ENCODE results near the gene RPS19. TPM values are rescaled to one million over a fixed set of nuclear protein-coding genes. Genes with fewer than 3 reads are reported as not detected.

The RPS19 gene
- total and polyA plus RNA-seq, 10 of the 15 experiments (the other 5 are each of a cell fraction or from before 2014, with no cell fraction given), result 2,615 to 5,578 (median 4,127) TPM

DNA sequence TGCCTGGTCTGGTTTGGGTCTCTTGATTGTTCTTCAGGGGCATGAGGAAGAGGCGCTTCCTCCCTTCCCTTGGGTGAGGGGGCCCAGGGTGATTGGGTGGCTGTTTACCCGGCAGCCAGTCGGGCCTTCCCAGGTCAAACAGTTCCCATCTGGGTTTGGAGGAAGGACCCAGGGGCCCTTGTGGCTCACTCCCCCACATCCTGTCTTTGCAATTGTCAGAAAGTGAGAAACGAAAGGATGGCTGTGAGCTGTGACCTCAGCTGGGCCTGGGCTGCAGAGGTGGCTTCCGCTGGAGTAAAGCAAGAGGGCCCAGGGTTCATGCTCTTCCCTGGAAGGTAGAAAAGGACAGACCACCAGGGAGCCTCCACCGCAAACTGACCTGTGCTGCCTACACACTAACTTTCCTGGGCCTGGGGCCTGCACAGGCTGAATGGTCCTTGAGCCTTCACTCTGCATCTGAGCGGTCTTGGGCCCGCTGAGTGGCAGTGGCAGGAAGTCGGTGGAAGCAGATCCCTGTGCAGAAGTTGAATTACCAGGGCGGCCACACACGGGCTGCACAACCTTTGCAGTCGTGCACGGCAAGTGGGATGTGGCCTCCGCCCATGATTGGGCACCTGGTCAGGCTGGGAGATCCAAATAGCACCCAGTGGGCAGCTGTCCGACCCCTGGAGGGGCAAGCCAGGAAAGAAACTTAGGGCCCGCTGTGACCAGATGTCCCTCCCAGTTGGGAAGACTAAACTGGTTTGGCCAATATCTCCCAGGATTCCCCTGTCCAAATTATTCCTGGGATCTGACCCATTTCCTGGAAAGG lies 11.7 kb downstream of the RPS19 start (continued):
- no peak for TF ChIP-seq BCLAF1 (IDR thresholded peaks at IDR 0.05)
- TF ChIP-seq, protein P1, sequence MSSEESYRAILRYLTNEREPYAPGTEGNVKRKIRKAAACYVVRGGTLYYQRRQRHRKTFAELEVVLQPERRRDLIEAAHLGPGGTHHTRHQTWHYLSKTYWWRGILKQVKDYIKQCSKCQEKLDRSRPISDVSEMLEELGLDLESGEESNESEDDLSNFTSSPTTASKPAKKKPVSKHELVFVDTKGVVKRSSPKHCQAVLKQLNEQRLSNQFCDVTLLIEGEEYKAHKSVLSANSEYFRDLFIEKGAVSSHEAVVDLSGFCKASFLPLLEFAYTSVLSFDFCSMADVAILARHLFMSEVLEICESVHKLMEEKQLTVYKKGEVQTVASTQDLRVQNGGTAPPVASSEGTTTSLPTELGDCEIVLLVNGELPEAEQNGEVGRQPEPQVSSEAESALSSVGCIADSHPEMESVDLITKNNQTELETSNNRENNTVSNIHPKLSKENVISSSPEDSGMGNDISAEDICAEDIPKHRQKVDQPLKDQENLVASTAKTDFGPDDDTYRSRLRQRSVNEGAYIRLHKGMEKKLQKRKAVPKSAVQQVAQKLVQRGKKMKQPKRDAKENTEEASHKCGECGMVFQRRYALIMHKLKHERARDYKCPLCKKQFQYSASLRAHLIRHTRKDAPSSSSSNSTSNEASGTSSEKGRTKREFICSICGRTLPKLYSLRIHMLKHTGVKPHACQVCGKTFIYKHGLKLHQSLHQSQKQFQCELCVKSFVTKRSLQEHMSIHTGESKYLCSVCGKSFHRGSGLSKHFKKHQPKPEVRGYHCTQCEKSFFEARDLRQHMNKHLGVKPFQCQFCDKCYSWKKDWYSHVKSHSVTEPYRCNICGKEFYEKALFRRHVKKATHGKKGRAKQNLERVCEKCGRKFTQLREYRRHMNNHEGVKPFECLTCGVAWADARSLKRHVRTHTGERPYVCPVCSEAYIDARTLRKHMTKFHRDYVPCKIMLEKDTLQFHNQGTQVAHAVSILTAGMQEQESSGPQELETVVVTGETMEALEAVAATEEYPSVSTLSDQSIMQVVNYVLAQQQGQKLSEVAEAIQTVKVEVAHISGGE (CRISPR knock-in tag; IDR thresholded peaks at IDR 0.05), result no peak
- TF ChIP-seq EZH2 (IDR thresholded peaks at IDR 0.05; ENCODE audit: borderline replicate concordance, control insufficient read depth, low read depth, low read length), result no peak
- TF ChIP-seq CBX3 (IDR thresholded peaks at IDR 0.05; ENCODE audit: borderline replicate concordance, low read depth), result no peak
- TF ChIP-seq NFYA (IDR thresholded peaks at IDR 0.05; ENCODE audit: borderline replicate concordance, low read depth, low read length), result no peak
- no peak for TF ChIP-seq RAD51 (IDR thresholded peaks at IDR 0.05)
- peak; percentile 53; the same call in 1 of the 2 replicates for TF ChIP-seq NR2C1 (IDR thresholded peaks at IDR 0.05)
- peak; percentile 41 to 63; a peak in 3 of 4 replicates for TF ChIP-seq BHLHE40 (IDR thresholded peaks at IDR 0.05; ENCODE audit: borderline replicate concordance in 1 of 2, low read depth in 2 of 2, low read length in 1 of 2)
- TF ChIP-seq, protein P2, sequence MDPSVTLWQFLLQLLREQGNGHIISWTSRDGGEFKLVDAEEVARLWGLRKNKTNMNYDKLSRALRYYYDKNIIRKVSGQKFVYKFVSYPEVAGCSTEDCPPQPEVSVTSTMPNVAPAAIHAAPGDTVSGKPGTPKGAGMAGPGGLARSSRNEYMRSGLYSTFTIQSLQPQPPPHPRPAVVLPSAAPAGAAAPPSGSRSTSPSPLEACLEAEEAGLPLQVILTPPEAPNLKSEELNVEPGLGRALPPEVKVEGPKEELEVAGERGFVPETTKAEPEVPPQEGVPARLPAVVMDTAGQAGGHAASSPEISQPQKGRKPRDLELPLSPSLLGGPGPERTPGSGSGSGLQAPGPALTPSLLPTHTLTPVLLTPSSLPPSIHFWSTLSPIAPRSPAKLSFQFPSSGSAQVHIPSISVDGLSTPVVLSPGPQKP (IDR thresholded peaks at IDR 0.05; ENCODE audit: low read depth, low read length), result peak; percentile 39; the same call in 1 of the 2 replicates
- TF ChIP-seq, protein P3, sequence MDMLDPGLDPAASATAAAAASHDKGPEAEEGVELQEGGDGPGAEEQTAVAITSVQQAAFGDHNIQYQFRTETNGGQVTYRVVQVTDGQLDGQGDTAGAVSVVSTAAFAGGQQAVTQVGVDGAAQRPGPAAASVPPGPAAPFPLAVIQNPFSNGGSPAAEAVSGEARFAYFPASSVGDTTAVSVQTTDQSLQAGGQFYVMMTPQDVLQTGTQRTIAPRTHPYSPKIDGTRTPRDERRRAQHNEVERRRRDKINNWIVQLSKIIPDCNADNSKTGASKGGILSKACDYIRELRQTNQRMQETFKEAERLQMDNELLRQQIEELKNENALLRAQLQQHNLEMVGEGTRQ (IDR thresholded peaks at IDR 0.05; ENCODE audit: borderline replicate concordance, low read depth, low read length), result no peak
- peak; percentile 91 for TF ChIP-seq RUNX3 (IDR thresholded peaks at IDR 0.05; ENCODE audit: low read length)
- TF ChIP-seq ZNF274 (IDR thresholded peaks at IDR 0.05; ENCODE audit: insufficient read depth, insufficient read length), result no peak
- no peak for TF ChIP-seq KAT2A (conservative IDR thresholded peaks at IDR 0.05; ENCODE audit: control insufficient read depth, low read depth, low read length)
- TF ChIP-seq RBBP5 (conservative IDR thresholded peaks at IDR 0.05), result no peak
- peak; percentile 72 for TF ChIP-seq SP1 (IDR thresholded peaks at IDR 0.05; ENCODE audit: low read depth, low read length)
- TF ChIP-seq CHD1 (IDR thresholded peaks at IDR 0.05; ENCODE audit: low read depth, low read length), result no peak
- no peak for TF ChIP-seq NFYB (IDR thresholded peaks at IDR 0.05; ENCODE audit: insufficient read depth, low read depth, low read length)
- no peak for TF ChIP-seq ZNF384 (IDR thresholded peaks at IDR 0.05; ENCODE audit: borderline replicate concordance, low read depth, low read length)
- no peak for TF ChIP-seq BMI1 (IDR thresholded peaks at IDR 0.05; ENCODE audit: borderline replicate concordance)
- TF ChIP-seq ZNF217 (IDR thresholded peaks at IDR 0.05), result no peak
- no peak for TF ChIP-seq TARDBP (IDR thresholded peaks at IDR 0.05; ENCODE audit: borderline replicate concordance)
- peak; percentile 98 for TF ChIP-seq IKZF2 (IDR thresholded peaks at IDR 0.05)

Measured in GM12878 (cell line).